HG03060 (cell line): ENCODE data around the gene NPY4R.
"Not testable (repeated sequence)": the region's sequence is repeated elsewhere in the genome, so short reads cannot be mapped to it uniquely, and the experiment has no call there.

Experiments
- ATAC-seq: cut with Tn5 transposase; IDR thresholded peaks from one replicate; pipeline ENCODE4 v1.9.1; 2021; ENCODE audit warnings: low read depth, moderate number of reproducible peaks; ENCODE audit not compliant: unreplicated experiment

The NPY4R gene

GRCh38 chr10:46465765-46466164, at the start of gene NPY4R:
TSS of gene NPY4R (minus strand) at chr10:46465958. CDS start at chr10:46462635, 3,323 bp downstream.
- ATAC-seq, result not testable (repeated sequence)

GRCh38 chr10:46515366-46515765, 49.6 kb upstream of the NPY4R start:
- ATAC-seq, result no peak

- ATAC-seq, result no peak
Observed at GRCh38 chr10:46514899-46515298, 49.1 kb upstream of the NPY4R start.

GRCh38 chr10:46514431-46514861, 48.7 kb upstream of the NPY4R start:
- no peak for ATAC-seq

GRCh38 chr10:46513333-46513732, 47.6 kb upstream of the NPY4R start:
- not testable (repeated sequence) for ATAC-seq

GRCh38 chr10:46512725-46513124, 47.0 kb upstream of the NPY4R start:
- not testable (repeated sequence) for ATAC-seq

GRCh38 chr10:46512002-46512401, 46.2 kb upstream of the NPY4R start:
- not testable (repeated sequence) for ATAC-seq

GRCh38 chr10:46499990-46500389, 34.2 kb upstream of the NPY4R start:
- not testable (repeated sequence) for ATAC-seq

- ATAC-seq, result not testable (repeated sequence)
Observed at GRCh38 chr10:46498985-46499703, 33.4 kb upstream of the NPY4R start.

- ATAC-seq, result not testable (repeated sequence)
Observed at GRCh38 chr10:46497878-46498277, 32.1 kb upstream of the NPY4R start.

- not testable (repeated sequence) for ATAC-seq
Observed at GRCh38 chr10:46497401-46497800, 31.6 kb upstream of the NPY4R start.

GRCh38 chr10:46491364-46492114, 25.8 kb upstream of the NPY4R start:
- ATAC-seq, result not testable (repeated sequence)

- ATAC-seq, result not testable (repeated sequence)
Observed at GRCh38 chr10:46490285-46490684, 24.5 kb upstream of the NPY4R start.

- not testable (repeated sequence) for ATAC-seq
Observed at GRCh38 chr10:46486459-46486858, 20.7 kb upstream of the NPY4R start.

- ATAC-seq, result not testable (repeated sequence)
Observed at GRCh38 chr10:46474746-46475320, 9.1 kb upstream of the NPY4R start.

- ATAC-seq, result not testable (repeated sequence)
Observed at GRCh38 chr10:46473758-46474157, 8.0 kb upstream of the NPY4R start.

GRCh38 chr10:46470134-46470533, 4.4 kb upstream of the NPY4R start:
- not testable (repeated sequence) for ATAC-seq

- ATAC-seq, result not testable (repeated sequence)
Observed at GRCh38 chr10:46468119-46468809, 2.5 kb upstream of the NPY4R start.

GRCh38 chr10:46463608-46464007, 2.1 kb downstream of the NPY4R start:
- not testable (repeated sequence) for ATAC-seq

GRCh38 chr10:46462276-46462675, 3.5 kb downstream of the NPY4R start:
- ATAC-seq, result not testable (repeated sequence)

- ATAC-seq, result not testable (repeated sequence)
Observed at GRCh38 chr10:46459579-46459978, 6.2 kb downstream of the NPY4R start.
